Fibroblast of lung (primary cell): ENCODE data around the gene DTX2.
"Not testable (repeated sequence)": the region's sequence is repeated elsewhere in the genome, so short reads cannot be mapped to it uniquely, and the experiment has no call there.

Experiments used
- EZH2 ChIP-seq: IDR thresholded peaks from 2 replicates; pipeline ENCODE4 v1.5.1; 2012; ENCODE audit warnings: low read length, control low read depth, mild to moderate bottlenecking; ENCODE audit errors: missing control alignments
- TF ChIP-seq, protein P1 (sequence below), 2 donors: IDR thresholded peaks in 1 of 2; conservative IDR thresholded peaks in 1 of 2; 1 replicate in 1 of 2; 2 replicates in 1 of 2; pipeline ENCODE4 v1.5.1; 2011 to 2012; ENCODE audit warnings: low read length in 2 of 2, control low read depth in 1 of 2, inconsistent platforms in 1 of 2, low read depth in 1 of 2, mild to moderate bottlenecking in 1 of 2

DNA sequence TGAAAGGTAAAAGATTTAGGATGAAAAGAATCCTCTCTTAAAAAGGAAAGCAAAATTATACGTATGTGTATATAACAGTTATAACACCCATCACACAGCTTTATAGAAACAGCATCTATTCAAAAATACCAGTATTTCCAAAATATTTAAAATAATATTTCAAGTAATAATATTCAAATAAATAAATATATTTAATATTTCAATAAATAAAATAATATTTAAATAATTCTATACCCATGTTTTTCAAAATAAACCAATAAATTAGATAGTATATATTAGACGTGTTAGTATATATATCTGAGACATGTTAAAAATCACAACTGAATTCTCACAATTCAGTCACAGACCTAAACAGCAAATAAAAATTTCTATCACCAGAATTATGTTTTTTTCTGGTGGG lies 70.1 kb downstream of the DTX2 start:
- TF ChIP-seq, protein P1, sequence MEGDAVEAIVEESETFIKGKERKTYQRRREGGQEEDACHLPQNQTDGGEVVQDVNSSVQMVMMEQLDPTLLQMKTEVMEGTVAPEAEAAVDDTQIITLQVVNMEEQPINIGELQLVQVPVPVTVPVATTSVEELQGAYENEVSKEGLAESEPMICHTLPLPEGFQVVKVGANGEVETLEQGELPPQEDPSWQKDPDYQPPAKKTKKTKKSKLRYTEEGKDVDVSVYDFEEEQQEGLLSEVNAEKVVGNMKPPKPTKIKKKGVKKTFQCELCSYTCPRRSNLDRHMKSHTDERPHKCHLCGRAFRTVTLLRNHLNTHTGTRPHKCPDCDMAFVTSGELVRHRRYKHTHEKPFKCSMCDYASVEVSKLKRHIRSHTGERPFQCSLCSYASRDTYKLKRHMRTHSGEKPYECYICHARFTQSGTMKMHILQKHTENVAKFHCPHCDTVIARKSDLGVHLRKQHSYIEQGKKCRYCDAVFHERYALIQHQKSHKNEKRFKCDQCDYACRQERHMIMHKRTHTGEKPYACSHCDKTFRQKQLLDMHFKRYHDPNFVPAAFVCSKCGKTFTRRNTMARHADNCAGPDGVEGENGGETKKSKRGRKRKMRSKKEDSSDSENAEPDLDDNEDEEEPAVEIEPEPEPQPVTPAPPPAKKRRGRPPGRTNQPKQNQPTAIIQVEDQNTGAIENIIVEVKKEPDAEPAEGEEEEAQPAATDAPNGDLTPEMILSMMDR (conservative IDR thresholded peaks at IDR 0.05 in 1 of 2, IDR thresholded peaks at IDR 0.05 in 1 of 2; ENCODE audit: low read depth in 1 of 2, low read length in 2 of 2): not testable (repeated sequence)
- TF ChIP-seq EZH2: not testable (repeated sequence)
